K562 (cell line): Measurements from ENCODE around the gene ACO2. TPM values are rescaled to one million over a fixed set of nuclear protein-coding genes. Genes with fewer than 3 reads are reported as not detected.

Experiments
- CHD2 ChIP-seq: IDR thresholded peaks from 2 replicates; pipeline ENCODE4 v1.6.1; 2011; ENCODE audit warnings: low read depth, low read length
- CREB5 ChIP-seq: fragments of 250-450 bp; sonication (Bioruptor Pico); IDR thresholded peaks from 2 replicates; pipeline ENCODE4 v1.5.0; 2020; ENCODE audit warnings: mild to moderate bottlenecking
- MEF2A ChIP-seq: IDR thresholded peaks from 2 replicates; pipeline ENCODE4 v1.6.1; 2011; ENCODE audit warnings: low read depth, mild to moderate bottlenecking, low read length, moderate library complexity; ENCODE audit not compliant: control insufficient read depth
- NR2C2 ChIP-seq, 2 experiments: fragments of 200-800 bp in 1 of 2; sonication (Bioruptor generic) in 1 of 2; sonication (generic) in 1 of 2; formaldehyde crosslinking in 1 of 2; IDR thresholded peaks; 2 replicates each; pipeline versions ENCODE4 v1.6.1 to v1.8.0; 2016 to 2022; ENCODE audit warnings: mild to moderate bottlenecking in 1 of 2, missing compliant biosample characterization in 1 of 2, missing genetic modification characterization in 1 of 2, missing genetic modification reagents in 1 of 2
- NUFIP1 ChIP-seq: fragments of 450-650 bp; IDR thresholded peaks from 2 replicates; pipeline ENCODE4 v1.6.1; 2018; ENCODE audit not compliant: partially characterized antibody
- PCBP1 ChIP-seq: fragments of 200-400 bp; formaldehyde crosslinking; IDR thresholded peaks from 2 replicates; pipeline ENCODE4 v1.6.1; 2018; ENCODE audit warnings: mild to moderate bottlenecking, low read depth, low read length; ENCODE audit not compliant: poor library complexity, severe bottlenecking
- PML ChIP-seq: IDR thresholded peaks from 2 replicates; pipeline ENCODE4 v1.6.1; 2012; ENCODE audit warnings: low read length, inconsistent platforms
- POLR2B ChIP-seq: fragments of 450-650 bp; IDR thresholded peaks from 2 replicates; pipeline ENCODE4 v1.6.1; 2018; ENCODE audit warnings: low read depth; ENCODE audit not compliant: partially characterized antibody
- PRDM10 ChIP-seq: fragments of 450-650 bp; IDR thresholded peaks from 2 replicates; pipeline ENCODE4 v1.6.1; 2018; ENCODE audit not compliant: partially characterized antibody
- PTRF ChIP-seq: fragments of 450-650 bp; IDR thresholded peaks from 2 replicates; pipeline ENCODE4 v1.6.1; 2016; ENCODE audit warnings: mild to moderate bottlenecking, missing genetic modification characterization, missing compliant biosample characterization
- SMARCA4 ChIP-seq: fragments of 450-650 bp; IDR thresholded peaks from 2 replicates; pipeline ENCODE4 v1.6.1; 2016
- SMARCB1 ChIP-seq: IDR thresholded peaks from 2 replicates; pipeline ENCODE4 v1.6.1; 2011; ENCODE audit warnings: improper control_type of control experiment, low read depth; ENCODE audit not compliant: insufficient read length
- TAF9B ChIP-seq: fragments of 450-650 bp; IDR thresholded peaks from 2 replicates; pipeline ENCODE4 v1.6.1; 2018; ENCODE audit warnings: mild to moderate bottlenecking; ENCODE audit not compliant: partially characterized antibody
- TGIF2 ChIP-seq: sonication (generic); formaldehyde crosslinking; IDR thresholded peaks from 2 replicates; pipeline ENCODE4 v1.8.1; 2022; ENCODE audit warnings: mild to moderate bottlenecking, missing genetic modification reagents, moderate library complexity
- TRIM24 ChIP-seq, 2 experiments: fragments of 450-650 bp; IDR thresholded peaks; 2 replicates each; pipeline ENCODE4 v1.6.1; 2016
- WHSC1 ChIP-seq: IDR thresholded peaks from one replicate; pipeline ENCODE4 v1.6.1; 2012; ENCODE audit warnings: low read length, control low read depth, inconsistent platforms
- XRCC4 ChIP-seq: IDR thresholded peaks from one replicate; pipeline ENCODE4 v1.6.1; 2011; ENCODE audit not compliant: insufficient read depth, insufficient read length; ENCODE audit errors: extremely low read depth
- ZFP1 ChIP-seq: fragments of 450-650 bp; formaldehyde crosslinking; IDR thresholded peaks from 2 replicates; pipeline ENCODE4 v1.4.0; 2020; ENCODE audit warnings: mild to moderate bottlenecking, mixed read lengths
- ZNF184 ChIP-seq: sonication (generic); formaldehyde crosslinking; IDR thresholded peaks from 2 replicates; pipeline ENCODE4 v1.5.0; 2020; ENCODE audit warnings: missing genetic modification reagents
- polyA plus RNA-seq, 8 experiments: library from polyadenylated mRNA; depleted of rRNA in 4 of 8; stranded (reverse) in 5 of 8; unstranded in 3 of 8; fragments of >200 nt; fragmentation: Nextera tagmentation in 2 of 8; fragmentation: Illumina TruSeq in 1 of 8; extraction: Ambion mirVana in 2 of 8; extraction: Trizol in 1 of 8; gene quantifications; 2 replicates each; pipeline versions ENCODE4 v1.2.1 to v1.2.3, GENCODE V29; 2011 to 2014; ENCODE audit warnings: inconsistent platforms in 1 of 8, missing spikeins in 1 of 8
- total RNA-seq, 7 experiments: library from RNA; depleted of rRNA in 6 of 7; stranded (reverse); fragments of >200 nt in 6 of 7; fragmentation: Illumina TruSeq in 2 of 7; extraction: Trizol in 2 of 7; gene quantifications; 2 replicates each; pipeline versions ENCODE4 v1.2.1 to v1.2.3, GENCODE V29; 2011 to 2021; ENCODE audit warnings: low replicate concordance in 1 of 7
- TF ChIP-seq, protein P1 (sequence below), 2 experiments: fragments of 450-650 bp in 1 of 2; sonication (generic) in 1 of 2; formaldehyde crosslinking in 1 of 2; IDR thresholded peaks in 1 of 2; conservative IDR thresholded peaks in 1 of 2; 2 replicates each; pipeline versions ENCODE4 v1.6.1 to v1.8.1; 2016 to 2023; ENCODE audit warnings: mild to moderate bottlenecking in 2 of 2, moderate library complexity in 2 of 2, inconsistent platforms in 1 of 2, missing genetic modification reagents in 1 of 2

Gene ACO2
- total and polyA plus RNA-seq, 9 of the 15 experiments (the other 6 are each of a cell fraction or from before 2014, with no cell fraction given): 16.2 to 119 (median 43.2) TPM

- TF ChIP-seq NR2C2 (CRISPR knock-in tag; IDR thresholded peaks at IDR 0.05): no peak
- TF ChIP-seq NR2C2 (tag; IDR thresholded peaks at IDR 0.05): no peak
- no peak for TF ChIP-seq SMARCA4
- no peak for TF ChIP-seq WHSC1
- no peak for TF ChIP-seq NUFIP1
- TF ChIP-seq ZNF184 (CRISPR knock-in tag): no peak
- no peak for TF ChIP-seq TAF9B
- no peak for TF ChIP-seq TRIM24 (IDR thresholded peaks at IDR 0.05)
- no peak for TF ChIP-seq CHD2
- no peak for TF ChIP-seq PCBP1
- TF ChIP-seq POLR2B: peak; percentile 19
- no peak for TF ChIP-seq ZFP1
- TF ChIP-seq XRCC4: no peak
- no peak for TF ChIP-seq PRDM10
- TF ChIP-seq PML: no peak; the same call in 1 of the 2 replicates
- TF ChIP-seq SMARCB1: no peak
- no peak for TF ChIP-seq MEF2A
- TF ChIP-seq TGIF2 (CRISPR knock-in tag): no peak
- TF ChIP-seq, protein P1, sequence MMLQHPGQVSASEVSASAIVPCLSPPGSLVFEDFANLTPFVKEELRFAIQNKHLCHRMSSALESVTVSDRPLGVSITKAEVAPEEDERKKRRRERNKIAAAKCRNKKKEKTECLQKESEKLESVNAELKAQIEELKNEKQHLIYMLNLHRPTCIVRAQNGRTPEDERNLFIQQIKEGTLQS (IDR thresholded peaks at IDR 0.05): no peak
- TF ChIP-seq, protein P1 (CRISPR knock-in tag; conservative IDR thresholded peaks at IDR 0.05): no peak
- TF ChIP-seq CREB5: no peak
- no peak for TF ChIP-seq PTRF (tag)
Measured at GRCh38 chr22:41526830-41527799, 58.2 kb downstream of the ACO2 start (continued).
